ENCODE data around the gene CPEB4. TPM values are rescaled to one million over a fixed set of nuclear protein-coding genes. Genes with fewer than 3 reads are reported as not detected.

Gene CPEB4
- total RNA-seq, 4 donors from 2014 or later = 97.8 to 109 (median 102) TPM

GRCh38 chr5:174003795-174004194 lies 115.6 kb downstream of the CPEB4 start:
- ATAC-seq = no peak
- in situ Hi-C loops (cut with MboI; ENCODE audit: low sequenced_read_pairs in 4 of 4) = no loop called here
- H3K36me3 ChIP-seq = no peaks in the 10 kb centered on the region

GRCh38 chr5:174008922-174009321 lies 120.8 kb downstream of the CPEB4 start:
- H3K9me3 ChIP-seq = no peaks in the 10 kb centered on the region
- TF ChIP-seq CTCF (IDR thresholded peaks at IDR 0.05 in 4 of 5, conservative IDR thresholded peaks at IDR 0.05 in 1 of 5) (no peak), POLR2A (IDR thresholded peaks at IDR 0.05) (no peak)
- intact Hi-C loops (cut with DNase I; ENCODE audit: low total_unique reads) (no loop called here), in situ Hi-C loops (cut with MboI; ENCODE audit: low sequenced_read_pairs in 4 of 4) (no loop called here)
- ATAC-seq = no peak
- H3K27ac ChIP-seq = no peak overlapping the region
- no peaks in the 10 kb centered on the region for H3K36me3 ChIP-seq
- H3K4me1 ChIP-seq = no peaks in the 10 kb centered on the region
- no peaks in the 10 kb centered on the region for H3K27me3 ChIP-seq
- no peak overlapping the region for H3K4me3 ChIP-seq
- DNase-seq = no peak

More at GRCh38 chr5:174003795-174004194, 115.6 kb downstream of the CPEB4 start:
- intact Hi-C loops (cut with DNase I; ENCODE audit: low total_unique reads) = no loop called here
- Histone ChIP-seq H3K4me1 (no peaks in the 10 kb centered on the region), H3K27me3 (peaks cover 0 to 2% (median 0%) of the 10 kb centered on the region in 3 donors), H3K27ac (no peak overlapping the region), H3K9me3 (no peaks in the 10 kb centered on the region), H3K4me3 (no peak overlapping the region)
- no peak for TF ChIP-seq CTCF (IDR thresholded peaks at IDR 0.05 in 4 of 5, conservative IDR thresholded peaks at IDR 0.05 in 1 of 5)
- no peak for DNase-seq

- ATAC-seq (no peak), DNase-seq (no peak)
- in situ Hi-C loops (cut with MboI; ENCODE audit: low sequenced_read_pairs in 4 of 4) (no loop called here), intact Hi-C loops (cut with DNase I; ENCODE audit: low total_unique reads) (no loop called here)
- TF ChIP-seq POLR2A (IDR thresholded peaks at IDR 0.05) (no peak), CTCF (IDR thresholded peaks at IDR 0.05 in 4 of 5, conservative IDR thresholded peaks at IDR 0.05 in 1 of 5) (no peak)
- Histone ChIP-seq H3K27me3 (no peaks in the 10 kb centered on the region), H3K27ac (no peak overlapping the region), H3K4me1 (no peaks in the 10 kb centered on the region), H3K36me3 (no peaks in the 10 kb centered on the region), H3K9me3 (no peaks in the 10 kb centered on the region), H3K4me3 (no peak overlapping the region)
Observed at GRCh38 chr5:174010365-174010764, 122.2 kb downstream of the CPEB4 start.

GRCh38 chr5:174011441-174011840 lies 123.3 kb downstream of the CPEB4 start:
- in situ Hi-C loops (cut with MboI; ENCODE audit: low sequenced_read_pairs in 4 of 4) (no loop called here), intact Hi-C loops (cut with DNase I; ENCODE audit: low total_unique reads) (no loop called here)
- no peak for DNase-seq
- no peaks in the 10 kb centered on the region for H3K36me3 ChIP-seq
- no peak for ATAC-seq
- no peaks in the 10 kb centered on the region for H3K4me1 ChIP-seq
- no peaks in the 10 kb centered on the region for H3K27me3 ChIP-seq
- no peak overlapping the region for H3K4me3 ChIP-seq
- H3K9me3 ChIP-seq = no peaks in the 10 kb centered on the region
- no peak overlapping the region for H3K27ac ChIP-seq
- TF ChIP-seq CTCF (IDR thresholded peaks at IDR 0.05 in 4 of 5, conservative IDR thresholded peaks at IDR 0.05 in 1 of 5) = no peak
- TF ChIP-seq POLR2A (IDR thresholded peaks at IDR 0.05) = no peak

Other genes starting within 250 kb of the CPEB4 start
- under 1 TPM in 1 of 4 donors, not detected in 3; 0.61 TPM for gene C5orf47, start 100.8 kb downstream of the CPEB4 start, total RNA-seq
- gene NSG2, start 157.4 kb downstream of the CPEB4 start, total RNA-seq = not detected